Body of pancreas (tissue), 4 donors: ENCODE measurements around the gene CYP3A5. TPM values are rescaled to one million over a fixed set of nuclear protein-coding genes. Genes with fewer than 3 reads are reported as not detected.

Experiments
- ATAC-seq: fragments of 150-250 bp; one replicate; pipeline ENCODE4 v1.9.1; 2016
- DNase-seq, 4 donors: peaks; one replicate each; pipeline ENCODE4 v3.0.0-alpha.2; 2019
- H3K27ac ChIP-seq, 4 donors: fragments of 200-600 bp; sonication (generic); 1 replicate in 3 of 4; 2 replicates in 1 of 4; pipeline versions ENCODE4 v1.5.1 to v1.6.1; 2016 to 2019; ENCODE audit warnings: mild to moderate bottlenecking in 1 of 4, mixed read lengths in 1 of 4, moderate library complexity in 1 of 4
- H3K27me3 ChIP-seq, 2 donors: fragments of 200-600 bp; sonication (generic); one replicate each; pipeline ENCODE4 v1.6.0; 2016; ENCODE audit warnings: mild to moderate bottlenecking in 1 of 2
- H3K36me3 ChIP-seq, 2 donors: fragments of 200-600 bp; sonication (generic); replicated peaks in 1 of 2; 2 replicates each; pipeline ENCODE4 v1.5.1; 2016; ENCODE audit warnings: low read depth in 2 of 2; ENCODE audit not compliant: insufficient read depth in 1 of 2
- H3K4me1 ChIP-seq: fragments of 200-600 bp; sonication (generic); one replicate; pipeline ENCODE4 v1.6.0; 2016
- H3K4me3 ChIP-seq, 2 donors: fragments of 200-600 bp; sonication (generic); 1 replicate in 1 of 2; 2 replicates in 1 of 2; pipeline ENCODE4 v1.5.1; 2016 to 2019
- H3K9me3 ChIP-seq, 3 donors: fragments of 200-600 bp; sonication (generic); 1 replicate in 2 of 3; 2 replicates in 1 of 3; pipeline ENCODE4 v1.5.1; 2016
- POLR2A ChIP-seq, 3 donors: fragments of 450-650 bp; IDR thresholded peaks; one replicate each; pipeline ENCODE4 v1.6.1; 2016; ENCODE audit warnings: antibody characterized with exemption in 3 of 3, mild to moderate bottlenecking in 2 of 3
- WGBS, 2 donors: methylation state at CpG; one replicate each; pipeline ENCODE4 v1.1.5; 2017; 5-methylcytosine and 5-hydroxymethylcytosine counted together
- intact Hi-C: fragments of 100-400 bp; cut with DNase I; formaldehyde crosslinking; loops from one replicate; pipeline ENCODE4 v1.15.1; 2023
- total RNA-seq, 2 donors: library from RNA; depleted of rRNA; stranded (reverse); fragments of >200 nt; gene quantifications; one replicate each; pipeline ENCODE4 v1.1.0, GENCODE V29; 2016
- TF ChIP-seq, protein P1 (sequence below), 7 experiments: fragments of 450-650 bp in 4 of 7; fragments of 200-600 bp in 3 of 7; sonication (generic) in 3 of 7; IDR thresholded peaks; one replicate each; pipeline ENCODE4 v1.5.1; 2016 to 2019; ENCODE audit warnings: antibody characterized with exemption in 7 of 7

CYP3A5 gene
- total RNA-seq, 2 donors from 2014 or later, result 170 to 358 TPM

DNA sequence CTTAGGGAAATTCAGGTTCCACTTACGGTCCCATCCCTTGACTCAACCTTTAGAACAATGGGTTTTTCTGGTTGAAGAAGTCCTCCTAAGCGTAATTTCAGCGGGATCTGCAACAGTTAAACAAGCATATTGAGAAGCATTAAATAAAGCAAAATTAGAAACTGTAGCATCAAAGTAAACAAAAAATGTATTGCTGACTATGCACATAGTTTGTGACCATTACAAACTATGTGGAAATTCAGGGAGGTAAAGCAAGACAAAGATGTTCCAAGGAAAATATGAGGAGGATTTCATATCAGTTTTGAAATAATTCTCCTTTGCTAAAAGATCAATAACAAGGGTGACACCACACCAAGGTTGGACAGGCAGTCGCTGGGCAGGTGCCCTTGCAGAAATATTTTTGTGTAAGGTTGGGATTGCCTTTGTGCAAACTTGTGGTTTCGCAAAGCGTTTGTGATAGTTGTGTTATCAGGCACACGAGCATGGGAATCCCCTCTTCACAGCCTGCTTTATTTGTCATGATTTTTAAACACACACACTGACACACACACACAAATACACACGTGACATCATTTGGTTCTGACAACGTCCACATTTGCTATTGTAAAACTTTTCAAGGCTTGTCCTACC lies 5.4 kb upstream of the CYP3A5 start:
- Histone ChIP-seq H3K4me1 (no peaks in the 10 kb centered on the region), H3K36me3 (no peaks in the 10 kb centered on the region), H3K9me3 (no peaks in the 10 kb centered on the region), H3K27ac (no peak overlapping the region), H3K4me3 (no peak overlapping the region), H3K27me3 (no peaks in the 10 kb centered on the region)
- DNase-seq (no peak), ATAC-seq (no peak)
- WGBS, 2 donors, result 83 to 87% methylated on average over 9 of the region's 9 CpGs
- TF ChIP-seq, protein P1, sequence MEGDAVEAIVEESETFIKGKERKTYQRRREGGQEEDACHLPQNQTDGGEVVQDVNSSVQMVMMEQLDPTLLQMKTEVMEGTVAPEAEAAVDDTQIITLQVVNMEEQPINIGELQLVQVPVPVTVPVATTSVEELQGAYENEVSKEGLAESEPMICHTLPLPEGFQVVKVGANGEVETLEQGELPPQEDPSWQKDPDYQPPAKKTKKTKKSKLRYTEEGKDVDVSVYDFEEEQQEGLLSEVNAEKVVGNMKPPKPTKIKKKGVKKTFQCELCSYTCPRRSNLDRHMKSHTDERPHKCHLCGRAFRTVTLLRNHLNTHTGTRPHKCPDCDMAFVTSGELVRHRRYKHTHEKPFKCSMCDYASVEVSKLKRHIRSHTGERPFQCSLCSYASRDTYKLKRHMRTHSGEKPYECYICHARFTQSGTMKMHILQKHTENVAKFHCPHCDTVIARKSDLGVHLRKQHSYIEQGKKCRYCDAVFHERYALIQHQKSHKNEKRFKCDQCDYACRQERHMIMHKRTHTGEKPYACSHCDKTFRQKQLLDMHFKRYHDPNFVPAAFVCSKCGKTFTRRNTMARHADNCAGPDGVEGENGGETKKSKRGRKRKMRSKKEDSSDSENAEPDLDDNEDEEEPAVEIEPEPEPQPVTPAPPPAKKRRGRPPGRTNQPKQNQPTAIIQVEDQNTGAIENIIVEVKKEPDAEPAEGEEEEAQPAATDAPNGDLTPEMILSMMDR (IDR thresholded peaks at IDR 0.05), result no peak
- TF ChIP-seq POLR2A (IDR thresholded peaks at IDR 0.05), result no peak
- intact Hi-C loops, result no loop called here

DNA sequence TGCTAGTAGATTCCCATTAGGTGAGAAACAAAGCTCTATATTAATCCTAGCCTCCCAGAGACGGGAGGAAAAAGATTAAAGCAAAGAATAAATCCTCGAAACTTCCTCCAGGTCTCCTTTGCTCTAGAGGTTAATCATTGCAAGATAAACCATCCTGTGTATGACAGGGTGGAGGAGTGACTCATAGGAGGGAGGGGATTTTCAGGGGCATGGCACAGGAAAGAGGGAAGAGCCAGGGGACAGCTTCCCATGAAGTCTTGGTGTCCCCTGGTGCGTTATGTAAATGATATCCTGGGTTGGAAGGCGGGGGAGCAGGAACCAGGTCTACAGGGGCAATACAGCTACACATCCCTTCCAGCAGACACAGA lies 780 bp downstream of the CYP3A5 start:
- DNase-seq (peak; percentile 33 to 66 (median 50)), ATAC-seq (peak; percentile 79)
- Histone ChIP-seq H3K36me3 (peaks cover 4 to 5% of the 10 kb centered on the region in 2 donors), H3K9me3 (no peaks in the 10 kb centered on the region), H3K27ac (peak overlapping the region; percentile 52 to 78 (median 64)), H3K4me1 (peaks cover 40% of the 10 kb centered on the region), H3K27me3 (no peaks in the 10 kb centered on the region), H3K4me3 (peak overlapping the region; percentile 30 to 33)
- TF ChIP-seq POLR2A (IDR thresholded peaks at IDR 0.05), result no peak
- TF ChIP-seq, protein P1 (IDR thresholded peaks at IDR 0.05), result peak in 2 of 7 experiments; percentile 8 to 25
- intact Hi-C loops, result no loop called here
- 37 to 45% methylated on average over 4 of the region's 4 CpGs for WGBS, 2 donors

DNA sequence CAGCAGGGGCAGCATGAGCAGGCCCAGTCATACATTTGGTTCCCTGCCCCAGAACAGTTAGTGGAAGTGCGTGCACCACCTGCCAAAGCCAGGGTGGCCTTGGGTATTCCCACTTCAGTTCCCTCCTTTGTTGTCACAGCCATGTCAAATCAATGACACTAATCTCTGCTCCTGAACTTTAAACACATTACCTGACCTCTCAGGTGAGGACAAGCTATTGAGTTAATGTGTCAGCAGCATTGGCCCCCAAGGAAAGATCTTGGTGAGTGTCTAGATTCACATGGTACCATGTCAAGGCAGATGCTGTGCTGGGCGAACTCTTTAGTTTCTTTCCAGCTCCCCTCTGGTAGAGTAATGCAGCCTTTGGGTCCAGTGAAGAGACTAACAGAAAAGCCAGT lies 2.1 kb downstream of the CYP3A5 start:
- Histone ChIP-seq H3K27me3 (no peaks in the 10 kb centered on the region), H3K4me1 (peaks cover 40% of the 10 kb centered on the region), H3K36me3 (peaks cover 9 to 12% of the 10 kb centered on the region in 2 donors), H3K4me3 (no peak overlapping the region), H3K27ac (peak overlapping the region in 3 of 4 donors; percentile 54 to 78 (median 74)), H3K9me3 (no peaks in the 10 kb centered on the region)
- intact Hi-C loops, result no loop called here
- 52 to 58% methylated on average over 2 of the region's 2 CpGs for whole genome bisulfite sequencing, 2 donors
- TF ChIP-seq POLR2A (IDR thresholded peaks at IDR 0.05), result no peak
- TF ChIP-seq, protein P1 (IDR thresholded peaks at IDR 0.05), result no peak
- ATAC-seq (peak; percentile 8), DNase-seq (peak in 2 of 4 donors; percentile 34)

DNA sequence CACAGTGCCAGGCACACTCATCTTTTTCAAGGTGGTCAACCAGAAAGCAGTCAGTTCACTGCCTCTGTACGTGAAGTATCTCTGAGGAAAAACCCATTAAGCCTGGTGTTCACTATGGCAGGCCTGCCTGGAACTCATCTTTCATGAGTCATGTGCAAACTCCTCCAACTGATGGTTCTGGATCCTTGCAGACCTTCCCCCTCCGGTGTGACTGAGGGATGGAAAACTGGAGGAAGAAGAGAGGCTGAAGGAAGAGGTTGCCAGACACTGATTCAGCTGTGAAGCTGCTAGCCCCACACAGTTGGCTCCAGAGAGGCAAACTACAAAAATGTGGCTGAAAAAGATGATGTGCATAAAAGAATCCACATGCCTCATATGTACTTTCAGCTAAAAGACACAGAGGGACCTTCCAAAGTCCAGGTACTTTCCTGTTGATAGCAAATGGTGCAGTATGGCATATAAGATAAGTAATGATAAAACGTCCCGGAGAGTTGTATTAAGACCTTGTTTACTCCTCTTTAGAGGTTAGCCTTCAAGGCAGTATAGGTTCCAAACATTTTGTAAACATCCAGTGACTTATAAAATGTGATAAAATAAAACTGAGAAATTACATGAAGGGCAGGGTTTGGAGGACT lies 2.7 kb downstream of the CYP3A5 start:
- Histone ChIP-seq H3K4me3 (no peak overlapping the region), H3K4me1 (peaks cover 40% of the 10 kb centered on the region), H3K27ac (peak overlapping the region in 2 of 4 donors; percentile 74 to 78), H3K36me3 (peaks cover 12 to 15% of the 10 kb centered on the region in 2 donors), H3K9me3 (no peaks in the 10 kb centered on the region), H3K27me3 (no peaks in the 10 kb centered on the region)
- TF ChIP-seq POLR2A (IDR thresholded peaks at IDR 0.05), result no peak
- TF ChIP-seq, protein P1 (IDR thresholded peaks at IDR 0.05), result no peak
- DNase-seq (no peak), ATAC-seq (no peak)
- WGBS, 2 donors, result 50 to 55% methylated on average over 4 of the region's 4 CpGs
- intact Hi-C loops, result no loop called here
